Uterus (tissue), 2 donors: ENCODE data around the gene ATF6.

ENCODE experiments used
- POLR2A ChIP-seq, 2 donors: fragments of 450-650 bp; IDR thresholded peaks; one replicate each; pipeline ENCODE4 v1.6.1; 2016; ENCODE audit warnings: antibody characterized with exemption in 2 of 2, mild to moderate bottlenecking in 1 of 2, moderate library complexity in 1 of 2
- TF ChIP-seq, protein P1 (sequence below), 4 experiments: fragments of 200-600 bp in 2 of 4; fragments of 450-650 bp in 2 of 4; sonication (generic) in 2 of 4; IDR thresholded peaks; one replicate each; pipeline ENCODE4 v1.5.1; 2016 to 2019; ENCODE audit warnings: antibody characterized with exemption in 4 of 4, mild to moderate bottlenecking in 2 of 4, moderate library complexity in 1 of 4

DNA sequence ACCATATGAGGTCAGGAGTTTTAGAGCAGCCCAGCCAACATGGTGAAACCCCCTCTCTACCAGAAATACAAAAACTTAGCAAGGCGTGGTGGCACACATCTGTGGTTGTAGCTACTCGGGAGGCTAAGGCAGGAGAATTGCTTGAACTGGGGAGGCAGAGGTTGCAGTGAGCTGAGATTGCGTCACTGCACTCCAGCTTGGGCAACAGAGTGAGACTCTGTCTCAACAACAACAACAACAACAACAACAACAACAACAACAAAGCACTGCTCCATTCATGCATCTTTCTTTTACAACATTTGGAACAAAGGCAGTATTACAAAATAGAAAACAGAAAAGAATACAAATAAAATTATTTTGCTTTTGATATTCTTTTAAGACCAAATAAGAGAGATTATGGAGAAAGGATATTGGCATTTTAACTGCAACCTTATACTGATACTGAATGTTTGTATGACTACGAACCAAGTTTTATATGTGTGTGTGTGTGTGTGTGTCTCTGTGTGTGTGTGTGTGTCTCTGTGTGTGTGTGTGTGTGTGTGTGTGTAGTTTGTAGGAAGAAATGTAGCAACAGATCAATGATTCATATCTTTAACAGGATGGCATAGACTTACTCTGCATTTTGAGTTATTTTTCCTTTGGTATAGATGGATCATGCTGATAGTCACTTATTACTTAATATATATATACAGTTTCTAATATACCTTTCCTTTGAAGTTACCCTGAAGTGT, 24.6 kb downstream of the ATF6 start:
- TF ChIP-seq, protein P1, sequence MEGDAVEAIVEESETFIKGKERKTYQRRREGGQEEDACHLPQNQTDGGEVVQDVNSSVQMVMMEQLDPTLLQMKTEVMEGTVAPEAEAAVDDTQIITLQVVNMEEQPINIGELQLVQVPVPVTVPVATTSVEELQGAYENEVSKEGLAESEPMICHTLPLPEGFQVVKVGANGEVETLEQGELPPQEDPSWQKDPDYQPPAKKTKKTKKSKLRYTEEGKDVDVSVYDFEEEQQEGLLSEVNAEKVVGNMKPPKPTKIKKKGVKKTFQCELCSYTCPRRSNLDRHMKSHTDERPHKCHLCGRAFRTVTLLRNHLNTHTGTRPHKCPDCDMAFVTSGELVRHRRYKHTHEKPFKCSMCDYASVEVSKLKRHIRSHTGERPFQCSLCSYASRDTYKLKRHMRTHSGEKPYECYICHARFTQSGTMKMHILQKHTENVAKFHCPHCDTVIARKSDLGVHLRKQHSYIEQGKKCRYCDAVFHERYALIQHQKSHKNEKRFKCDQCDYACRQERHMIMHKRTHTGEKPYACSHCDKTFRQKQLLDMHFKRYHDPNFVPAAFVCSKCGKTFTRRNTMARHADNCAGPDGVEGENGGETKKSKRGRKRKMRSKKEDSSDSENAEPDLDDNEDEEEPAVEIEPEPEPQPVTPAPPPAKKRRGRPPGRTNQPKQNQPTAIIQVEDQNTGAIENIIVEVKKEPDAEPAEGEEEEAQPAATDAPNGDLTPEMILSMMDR (IDR thresholded peaks at IDR 0.05), result no peak
- no peak for TF ChIP-seq POLR2A (IDR thresholded peaks at IDR 0.05)
